Karpas-422 (cell line): ENCODE data around the gene CDH5. TPM values are rescaled to one million over a fixed set of nuclear protein-coding genes. Genes with fewer than 3 reads are reported as not detected.

Experiments used
- DNase-seq: peaks from one replicate; pipeline ENCODE4 v3.0.0-alpha.2; 2015
- H2AFZ ChIP-seq: fragments of 200-600 bp; sonication (generic); 2 replicates; pipeline ENCODE4 v1.6.1; 2014; ENCODE audit warnings: antibody characterized with exemption, low read length, mixed read lengths
- H3K27ac ChIP-seq: fragments of 200-600 bp; sonication (generic); 2 replicates; pipeline ENCODE4 v1.5.1; 2014; ENCODE audit warnings: mild to moderate bottlenecking, low read length, moderate library complexity
- H3K27me3 ChIP-seq: fragments of 200-600 bp; sonication (generic); 2 replicates; pipeline ENCODE4 v1.6.1; 2014; ENCODE audit warnings: low read length, mixed read lengths
- H3K36me3 ChIP-seq: fragments of 200-600 bp; sonication (generic); 2 replicates; pipeline ENCODE4 v1.6.1; 2014; ENCODE audit warnings: low read length, mixed read lengths; ENCODE audit not compliant: insufficient read depth
- H3K4me1 ChIP-seq: fragments of 200-600 bp; sonication (generic); 2 replicates; pipeline ENCODE4 v1.6.1; 2014; ENCODE audit warnings: mild to moderate bottlenecking, low read length, mixed read lengths
- H3K4me2 ChIP-seq: fragments of 200-600 bp; sonication (generic); 2 replicates; pipeline ENCODE4 v1.6.1; 2014; ENCODE audit warnings: low read length, low read depth, mild to moderate bottlenecking; ENCODE audit not compliant: poor library complexity, severe bottlenecking
- H3K4me3 ChIP-seq: fragments of 200-600 bp; sonication (generic); 2 replicates; pipeline ENCODE4 v1.5.1; 2014; ENCODE audit warnings: mild to moderate bottlenecking, antibody characterized with exemption, low read length, mixed read lengths
- H3K79me2 ChIP-seq: fragments of 200-600 bp; sonication (generic); 2 replicates; pipeline ENCODE4 v1.6.1; 2014; ENCODE audit warnings: mild to moderate bottlenecking, low read length, mixed read lengths
- H3K9ac ChIP-seq: fragments of 200-600 bp; sonication (generic); 2 replicates; pipeline ENCODE4 v1.6.0; 2014; ENCODE audit warnings: low read length
- H3K9me2 ChIP-seq: fragments of 200-600 bp; sonication (generic), shearing (Covaris generic); replicated peaks from 2 replicates; pipeline ENCODE4 v1.6.0; 2014; ENCODE audit warnings: mild to moderate bottlenecking, low read length, moderate library complexity; ENCODE audit not compliant: insufficient read depth
- H3K9me3 ChIP-seq: fragments of 300-700, 200-600 bp; sonication (generic); 2 replicates; pipeline ENCODE4 v1.6.1; 2014; ENCODE audit warnings: low read length, mixed read lengths
- H4K20me1 ChIP-seq: fragments of 200-600 bp; sonication (generic); 2 replicates; pipeline ENCODE4 v1.6.1; 2014; ENCODE audit warnings: mild to moderate bottlenecking, antibody characterized with exemption, low read length, low read depth; ENCODE audit not compliant: insufficient read depth
- total RNA-seq: library from RNA; depleted of rRNA; stranded (reverse); fragments of >200 nt; shearing (Covaris generic); gene quantifications from 2 replicates; pipeline ENCODE4 v1.2.3, GENCODE V29; 2014; ENCODE audit warnings: low replicate concordance

CDH5 gene
- total RNA-seq, 1 experiment from 2014 or later: not detected

DNA sequence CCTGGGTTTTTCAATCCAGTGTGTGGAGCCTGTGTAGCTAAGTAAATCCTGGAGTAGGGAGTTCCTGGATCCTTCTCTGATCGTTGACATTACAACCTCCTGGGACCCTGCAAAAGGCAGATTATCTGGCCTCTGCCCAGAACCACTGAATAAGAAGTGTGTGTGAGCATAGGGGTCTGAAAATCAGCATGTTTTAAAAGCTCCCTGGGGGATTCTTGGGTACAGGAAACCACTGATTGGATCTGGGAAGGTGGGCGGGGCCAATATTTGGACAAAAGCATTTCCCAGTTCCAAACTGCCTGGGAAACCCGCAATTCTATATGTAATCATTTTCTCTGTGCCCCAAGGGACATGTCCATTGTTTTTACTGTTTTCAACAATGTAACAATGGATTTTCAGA is 33.4 kb downstream of the CDH5 start:
- H3K27me3 ChIP-seq: no peaks in the 10 kb centered on the region
- H3K4me3 ChIP-seq: no peak overlapping the region
- H3K4me1 ChIP-seq: no peaks in the 10 kb centered on the region
- no peaks in the 10 kb centered on the region for H3K9me3 ChIP-seq
- no peaks in the 10 kb centered on the region for H4K20me1 ChIP-seq
- H2AFZ ChIP-seq: no peak overlapping the region
- no peak overlapping the region for H3K4me2 ChIP-seq
- H3K79me2 ChIP-seq: no peaks in the 10 kb centered on the region
- H3K27ac ChIP-seq: no peak overlapping the region
- H3K9ac ChIP-seq: no peak overlapping the region
- no peaks in the 10 kb centered on the region for H3K9me2 ChIP-seq
- H3K36me3 ChIP-seq: no peaks in the 10 kb centered on the region
- no peak for DNase-seq

DNA sequence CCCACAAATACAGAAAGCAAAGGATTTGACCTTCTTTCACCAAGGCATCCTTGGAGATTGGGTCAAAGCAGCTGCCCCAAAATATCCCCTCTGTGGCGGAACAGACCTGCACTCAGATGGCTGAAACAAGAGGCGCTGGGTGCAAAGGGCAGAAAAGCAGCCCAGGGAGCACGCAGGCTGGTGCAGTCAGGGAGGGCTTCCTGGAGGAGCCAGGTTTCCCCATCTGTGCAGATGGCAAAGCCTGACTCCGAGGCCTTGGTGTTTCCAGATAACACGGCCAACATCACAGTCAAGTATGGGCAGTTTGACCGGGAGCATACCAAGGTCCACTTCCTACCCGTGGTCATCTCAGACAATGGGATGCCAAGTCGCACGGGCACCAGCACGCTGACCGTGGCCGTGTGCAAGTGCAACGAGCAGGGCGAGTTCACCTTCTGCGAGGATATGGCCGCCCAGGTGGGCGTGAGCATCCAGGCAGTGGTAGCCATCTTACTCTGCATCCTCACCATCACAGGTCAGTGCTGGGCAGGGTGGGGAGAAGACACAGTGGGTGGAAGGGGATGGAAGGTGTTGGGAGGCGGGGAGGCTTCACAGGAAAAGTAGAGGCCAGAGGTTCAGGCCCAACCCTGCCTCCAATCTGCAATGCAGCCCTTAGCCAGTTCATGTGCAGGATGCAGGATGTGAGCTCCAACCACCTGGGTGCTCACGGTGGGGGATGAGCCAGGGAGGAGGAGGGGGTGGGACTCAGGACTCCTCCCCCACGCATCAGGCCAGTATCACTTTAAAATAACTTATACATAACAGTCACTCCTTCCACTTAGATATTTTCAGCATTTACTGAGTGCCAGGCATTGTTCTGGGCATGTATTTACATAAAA is 34.3 kb downstream of the CDH5 start:
- Histone ChIP-seq H3K9ac (no peak overlapping the region), H3K4me2 (no peak overlapping the region), H3K27me3 (no peaks in the 10 kb centered on the region), H3K27ac (no peak overlapping the region), H3K4me3 (no peak overlapping the region), H2AFZ (no peak overlapping the region), H3K4me1 (no peaks in the 10 kb centered on the region), H3K36me3 (no peaks in the 10 kb centered on the region), H4K20me1 (no peaks in the 10 kb centered on the region), H3K9me3 (no peaks in the 10 kb centered on the region), H3K79me2 (no peaks in the 10 kb centered on the region), H3K9me2 (no peaks in the 10 kb centered on the region)
- DNase-seq: no peak

DNA sequence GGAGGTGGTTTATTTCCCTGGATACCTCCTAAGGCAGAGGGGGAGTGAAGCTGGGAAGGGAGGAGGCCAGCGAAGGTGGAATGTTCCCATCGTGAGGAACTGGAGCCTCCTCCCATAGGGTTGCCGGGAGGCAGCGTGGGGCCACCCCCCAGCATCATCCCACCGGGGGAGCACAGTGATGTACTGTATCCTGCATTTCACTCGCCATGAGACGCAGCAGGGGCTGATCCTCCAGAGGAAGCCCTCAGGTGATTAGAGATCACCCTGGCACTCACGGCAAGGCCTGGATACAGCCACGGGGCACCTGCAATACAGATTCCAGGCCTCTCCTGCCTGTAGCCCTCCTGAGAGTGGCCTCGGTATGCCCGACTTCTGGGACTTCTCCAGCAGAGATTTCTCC is 35.1 kb downstream of the CDH5 start:
- Histone ChIP-seq H3K27ac (no peak overlapping the region), H3K4me3 (no peak overlapping the region), H3K4me2 (no peak overlapping the region), H3K79me2 (no peaks in the 10 kb centered on the region), H3K9ac (no peak overlapping the region), H3K9me2 (no peaks in the 10 kb centered on the region), H4K20me1 (no peaks in the 10 kb centered on the region), H3K4me1 (no peaks in the 10 kb centered on the region; the same call in 1 of the 2 replicates), H3K27me3 (no peaks in the 10 kb centered on the region), H3K36me3 (no peaks in the 10 kb centered on the region), H2AFZ (no peak overlapping the region), H3K9me3 (no peaks in the 10 kb centered on the region)
- no peak for DNase-seq

DNA sequence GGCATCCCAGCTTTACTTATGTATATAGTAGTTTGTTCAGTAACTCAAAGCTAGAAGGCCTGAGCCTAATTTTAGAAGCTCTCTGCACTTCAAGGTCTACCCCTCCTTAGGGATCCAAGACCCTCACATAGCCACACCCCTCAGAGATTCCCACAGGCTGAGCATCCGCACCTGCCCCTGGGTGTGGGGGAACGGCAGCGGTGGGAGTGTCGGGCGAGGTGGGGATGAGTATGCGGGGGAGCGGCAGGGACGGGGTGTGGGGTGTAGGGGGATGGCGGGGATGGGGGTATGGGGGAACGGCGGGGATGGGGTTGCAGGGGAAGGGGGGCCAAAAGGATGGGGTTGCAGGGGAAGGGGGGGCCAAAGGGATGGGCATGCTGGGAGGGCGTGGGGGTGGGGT is 35.7 kb downstream of the CDH5 start:
- H3K9me2 ChIP-seq: no peaks in the 10 kb centered on the region
- H3K27me3 ChIP-seq: no peaks in the 10 kb centered on the region
- no peak overlapping the region for H3K9ac ChIP-seq
- H3K4me2 ChIP-seq: no peak overlapping the region
- DNase-seq: no peak
- no peak overlapping the region for H3K4me3 ChIP-seq
- no peaks in the 10 kb centered on the region for H3K9me3 ChIP-seq
- H3K36me3 ChIP-seq: no peaks in the 10 kb centered on the region
- peaks cover 3% of the 10 kb centered on the region; the same call in 1 of the 2 replicates for H3K4me1 ChIP-seq
- H3K79me2 ChIP-seq: no peaks in the 10 kb centered on the region
- no peak overlapping the region for H2AFZ ChIP-seq
- no peaks in the 10 kb centered on the region for H4K20me1 ChIP-seq
- H3K27ac ChIP-seq: no peak overlapping the region

DNA sequence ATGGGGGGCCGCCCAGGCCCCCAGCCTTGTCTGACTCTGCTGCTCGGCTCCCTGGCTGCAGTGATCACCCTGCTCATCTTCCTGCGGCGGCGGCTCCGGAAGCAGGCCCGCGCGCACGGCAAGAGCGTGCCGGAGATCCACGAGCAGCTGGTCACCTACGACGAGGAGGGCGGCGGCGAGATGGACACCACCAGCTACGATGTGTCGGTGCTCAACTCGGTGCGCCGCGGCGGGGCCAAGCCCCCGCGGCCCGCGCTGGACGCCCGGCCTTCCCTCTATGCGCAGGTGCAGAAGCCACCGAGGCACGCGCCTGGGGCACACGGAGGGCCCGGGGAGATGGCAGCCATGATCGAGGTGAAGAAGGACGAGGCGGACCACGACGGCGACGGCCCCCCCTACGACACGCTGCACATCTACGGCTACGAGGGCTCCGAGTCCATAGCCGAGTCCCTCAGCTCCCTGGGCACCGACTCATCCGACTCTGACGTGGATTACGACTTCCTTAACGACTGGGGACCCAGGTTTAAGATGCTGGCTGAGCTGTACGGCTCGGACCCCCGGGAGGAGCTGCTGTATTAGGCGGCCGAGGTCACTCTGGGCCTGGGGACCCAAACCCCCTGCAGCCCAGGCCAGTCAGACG is 36.2 kb downstream of the CDH5 start:
- H3K4me3 ChIP-seq: no peak overlapping the region
- no peak overlapping the region for H2AFZ ChIP-seq
- H3K9ac ChIP-seq: no peak overlapping the region
- no peaks in the 10 kb centered on the region for H3K9me3 ChIP-seq
- no peaks in the 10 kb centered on the region for H3K36me3 ChIP-seq
- H3K79me2 ChIP-seq: no peaks in the 10 kb centered on the region
- peaks cover 3% of the 10 kb centered on the region; the same call in 1 of the 2 replicates for H3K4me1 ChIP-seq
- no peaks in the 10 kb centered on the region for H3K9me2 ChIP-seq
- no peak for DNase-seq
- H3K27me3 ChIP-seq: no peaks in the 10 kb centered on the region
- no peak overlapping the region for H3K4me2 ChIP-seq
- H4K20me1 ChIP-seq: no peaks in the 10 kb centered on the region
- H3K27ac ChIP-seq: no peak overlapping the region

DNA sequence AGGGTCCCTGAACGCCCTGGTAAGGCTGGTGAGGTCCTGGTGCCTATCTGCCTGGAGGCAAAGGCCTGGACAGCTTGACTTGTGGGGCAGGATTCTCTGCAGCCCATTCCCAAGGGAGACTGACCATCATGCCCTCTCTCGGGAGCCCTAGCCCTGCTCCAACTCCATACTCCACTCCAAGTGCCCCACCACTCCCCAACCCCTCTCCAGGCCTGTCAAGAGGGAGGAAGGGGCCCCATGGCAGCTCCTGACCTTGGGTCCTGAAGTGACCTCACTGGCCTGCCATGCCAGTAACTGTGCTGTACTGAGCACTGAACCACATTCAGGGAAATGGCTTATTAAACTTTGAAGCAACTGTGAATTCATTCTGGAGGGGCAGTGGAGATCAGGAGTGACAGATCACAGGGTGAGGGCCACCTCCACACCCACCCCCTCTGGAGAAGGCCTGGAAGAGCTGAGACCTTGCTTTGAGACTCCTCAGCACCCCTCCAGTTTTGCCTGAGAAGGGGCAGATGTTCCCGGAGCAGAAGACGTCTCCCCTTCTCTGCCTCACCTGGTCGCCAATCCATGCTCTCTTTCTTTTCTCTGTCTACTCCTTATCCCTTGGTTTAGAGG is 37.1 kb downstream of the CDH5 start:
- no peaks in the 10 kb centered on the region for H3K79me2 ChIP-seq
- no peaks in the 10 kb centered on the region for H3K27me3 ChIP-seq
- no peak overlapping the region for H3K4me2 ChIP-seq

DNA sequence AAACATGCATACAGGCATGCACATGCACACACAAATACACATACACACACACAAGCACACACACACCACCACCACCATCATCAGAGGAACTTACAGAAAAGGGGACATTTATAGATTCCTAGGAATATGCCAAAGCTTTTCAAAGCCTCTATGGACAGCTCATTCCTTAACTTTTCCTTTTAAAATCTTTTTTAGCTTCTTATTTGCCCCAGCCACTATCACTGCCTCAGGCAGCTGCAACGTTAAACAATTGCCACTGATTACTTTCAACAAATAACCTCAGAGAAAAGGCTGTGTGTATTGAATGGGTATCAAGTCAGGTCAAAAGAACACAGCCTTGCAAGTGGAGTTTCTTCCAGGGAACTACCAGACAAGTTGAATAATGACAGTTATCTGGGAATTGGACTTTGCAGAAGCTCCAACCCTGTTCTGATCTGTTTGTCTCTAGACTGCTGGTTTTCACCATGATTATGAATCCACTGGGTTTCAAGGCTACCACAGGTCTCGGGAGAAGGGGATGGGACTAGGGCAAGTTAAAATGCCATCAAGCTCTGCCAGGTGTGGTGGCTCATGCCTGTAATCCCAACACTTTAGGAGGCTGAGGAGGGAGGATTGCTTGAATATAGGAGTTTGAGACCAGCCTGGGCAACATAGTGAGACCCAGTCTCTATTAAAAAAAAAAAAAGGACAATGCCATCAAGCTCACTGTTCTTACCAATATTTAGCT is 38.7 kb downstream of the CDH5 start:
- no peak overlapping the region for H2AFZ ChIP-seq
- H3K79me2 ChIP-seq: no peaks in the 10 kb centered on the region
- no peak overlapping the region for H3K9ac ChIP-seq
- no peaks in the 10 kb centered on the region for H4K20me1 ChIP-seq
- H3K36me3 ChIP-seq: no peaks in the 10 kb centered on the region
- H3K9me2 ChIP-seq: no peaks in the 10 kb centered on the region
- H3K4me3 ChIP-seq: no peak overlapping the region
- peaks cover 3% of the 10 kb centered on the region; the same call in 1 of the 2 replicates for H3K4me1 ChIP-seq
- no peak overlapping the region for H3K27ac ChIP-seq
- H3K27me3 ChIP-seq: no peaks in the 10 kb centered on the region
- no peak overlapping the region for H3K4me2 ChIP-seq
- no peak for DNase-seq
- H3K9me3 ChIP-seq: no peaks in the 10 kb centered on the region

More for the DNA sequence above, 37.1 kb downstream of the CDH5 start:
- no peaks in the 10 kb centered on the region for H4K20me1 ChIP-seq
- no peak overlapping the region for H2AFZ ChIP-seq
- no peaks in the 10 kb centered on the region for H3K9me3 ChIP-seq
- no peak for DNase-seq
- H3K4me3 ChIP-seq: no peak overlapping the region
- H3K4me1 ChIP-seq: peaks cover 3% of the 10 kb centered on the region; the same call in 1 of the 2 replicates
- H3K36me3 ChIP-seq: no peaks in the 10 kb centered on the region
- no peak overlapping the region for H3K27ac ChIP-seq
- no peaks in the 10 kb centered on the region for H3K9me2 ChIP-seq
- no peak overlapping the region for H3K9ac ChIP-seq
